HCT116 (cell line): ENCODE results near the gene PAK1. TPM values are rescaled to one million over a fixed set of nuclear protein-coding genes. Genes with fewer than 3 reads are reported as not detected.

Source experiments
- ATAC-seq: fragments of 200-7000 bp; cut with Tn5 transposase; 2 replicates; pipeline ENCODE4 v1.9.1; 2020; ENCODE audit warnings: mild to moderate bottlenecking, moderate library complexity
- BruUV-seq: library from RNA; stranded (reverse); fragments of 400-500 nt; replicated peaks from 2 replicates; lab custom pipeline; 2021; lab: Mats Ljungman, UMichigan
- CTCF ChIA-PET: fragments of 300-600 bp; sonication (Branson Sonifier 250); formaldehyde crosslinking; loops from one replicate; lab custom pipeline; 2021; ENCODE audit warnings: antibody characterized with exemption; lab: Charles Lee
- POLR2A ChIA-PET: fragments of 300-600, 350-600 bp; sonication (Branson Sonifier 250); formaldehyde crosslinking; loops from one replicate; lab custom pipeline; 2021; ENCODE audit warnings: antibody characterized with exemption; lab: Charles Lee
- RAD21 ChIA-PET, 2 experiments: fragments of 300-600 bp; sonication (Branson Sonifier 250); formaldehyde crosslinking; loops; one replicate each; lab custom pipeline; 2023; ENCODE audit warnings: low total read pairs in 2 of 2; ENCODE audit not compliant: uncharacterized antibody in 2 of 2, unreplicated experiment in 2 of 2, low non-redundant PET in 1 of 2; lab: Charles Lee
- DNase-seq: peaks from one replicate; pipeline ENCODE4 v3.0.0-alpha.2; 2010; ENCODE audit warnings: low read depth, low spot score
- H2AFZ ChIP-seq: fragments of 200-600 bp; shearing (Covaris generic), sonication (generic); 2 replicates; pipeline ENCODE4 v1.6.1; 2017; ENCODE audit warnings: low read depth, mixed run types, mixed read lengths, antibody characterized with exemption, low read length; ENCODE audit not compliant: poor library complexity, severe bottlenecking
- H3K27ac ChIP-seq: 2 replicates; pipeline ENCODE4 v1.5.1; 2012; ENCODE audit warnings: low read depth, low read length
- H3K27me3 ChIP-seq: fragments of 200-600 bp; sonication (generic); 2 replicates; pipeline ENCODE4 v1.6.1; 2016; ENCODE audit warnings: mixed run types, low read length, mixed read lengths; ENCODE audit not compliant: insufficient read depth
- H3K36me3 ChIP-seq, 2 experiments: fragments of 200-500 bp in 1 of 2; fragments of 200-600 bp in 1 of 2; sonication (Bioruptor generic) in 1 of 2; sonication (generic) in 1 of 2; 2 replicates each; pipeline versions ENCODE4 v1.5.1 to v1.6.1; 2014 to 2016; ENCODE audit warnings: low read length in 2 of 2, inconsistent platforms in 1 of 2, mixed read lengths in 1 of 2, mixed run types in 1 of 2; ENCODE audit not compliant: insufficient read depth in 2 of 2, control insufficient read depth in 1 of 2
- H3K4me1 ChIP-seq, 2 experiments: fragments of 200-600 bp in 1 of 2; sonication (generic) in 1 of 2; 2 replicates each; pipeline versions ENCODE4 v1.5.1 to v1.6.1; 2012 to 2017; ENCODE audit warnings: low read length in 2 of 2, inconsistent platforms in 1 of 2, mild to moderate bottlenecking in 1 of 2, mixed read lengths in 1 of 2, mixed run types in 1 of 2, moderate library complexity in 1 of 2; ENCODE audit not compliant: insufficient read depth in 2 of 2, control insufficient read depth in 1 of 2
- H3K4me2 ChIP-seq: fragments of 200-600 bp; sonication (generic); 2 replicates; pipeline ENCODE4 v1.6.1; 2017; ENCODE audit warnings: mixed run types, low read length, mixed read lengths
- H3K4me3 ChIP-seq, 2 experiments: fragments of 200-600 bp in 1 of 2; sonication (generic) in 1 of 2; replicated peaks in 1 of 2; 2 replicates each; pipeline ENCODE4 v1.5.1; 2011 to 2016; ENCODE audit warnings: low read length in 2 of 2, control low read depth in 1 of 2, low read depth in 1 of 2, mild to moderate bottlenecking in 1 of 2, mixed read lengths in 1 of 2, mixed run types in 1 of 2
- H3K79me2 ChIP-seq: fragments of 200-600 bp; sonication (generic); 2 replicates; pipeline ENCODE4 v1.6.1; 2017; ENCODE audit warnings: mild to moderate bottlenecking, mixed run types, low read length, moderate library complexity, mixed read lengths; ENCODE audit not compliant: insufficient read depth
- H3K9ac ChIP-seq: fragments of 200-600 bp; sonication (generic); 2 replicates; pipeline ENCODE4 v1.6.1; 2016; ENCODE audit warnings: low read length, mixed read lengths
- H3K9me2 ChIP-seq: fragments of 200-600 bp; sonication (generic), shearing (Covaris generic); 2 replicates; pipeline ENCODE4 v1.6.1; 2017; ENCODE audit warnings: mixed run types, mild to moderate bottlenecking, moderate library complexity; ENCODE audit not compliant: insufficient read depth
- H3K9me3 ChIP-seq, 2 experiments: fragments of 200-500 bp in 1 of 2; fragments of 200-600 bp in 1 of 2; sonication (Bioruptor generic) in 1 of 2; sonication (generic) in 1 of 2; 2 replicates each; pipeline ENCODE4 v1.6.1; 2014 to 2017; ENCODE audit warnings: low read length in 2 of 2, mixed read lengths in 2 of 2, inconsistent platforms in 1 of 2, low read depth in 1 of 2, mild to moderate bottlenecking in 1 of 2, mixed run types in 1 of 2, moderate library complexity in 1 of 2; ENCODE audit not compliant: control insufficient read depth in 1 of 2, insufficient read depth in 1 of 2
- H4K20me1 ChIP-seq: fragments of 200-600 bp; sonication (generic), shearing (Covaris generic); 2 replicates; pipeline ENCODE4 v1.6.1; 2017; ENCODE audit warnings: mixed run types, mild to moderate bottlenecking, moderate library complexity; ENCODE audit not compliant: insufficient read depth
- CBX3 ChIP-seq: IDR thresholded peaks from 2 replicates; pipeline ENCODE4 v1.6.1; 2012; ENCODE audit warnings: low read depth
- CEBPB ChIP-seq: IDR thresholded peaks from 2 replicates; pipeline ENCODE4 v1.6.1; 2012; ENCODE audit warnings: low read depth
- EGR1 ChIP-seq: IDR thresholded peaks from 2 replicates; pipeline ENCODE4 v1.6.1; 2012; ENCODE audit warnings: low read depth
- ELF1 ChIP-seq: IDR thresholded peaks from 2 replicates; pipeline ENCODE4 v1.6.1; 2012; ENCODE audit warnings: low read depth, borderline replicate concordance
- FOSL1 ChIP-seq: IDR thresholded peaks from 2 replicates; pipeline ENCODE4 v1.6.1; 2012; ENCODE audit warnings: low read depth
- JUND ChIP-seq: IDR thresholded peaks from 2 replicates; pipeline ENCODE4 v1.6.1; 2012
- POLR2A ChIP-seq: IDR thresholded peaks from 2 replicates; pipeline ENCODE4 v1.7.0; 2011; ENCODE audit warnings: borderline replicate concordance; ENCODE audit not compliant: insufficient read depth, insufficient read length; ENCODE audit errors: extremely low read depth
- POLR2AphosphoS5 ChIP-seq: IDR thresholded peaks from 2 replicates; pipeline ENCODE4 v1.6.1; 2011; ENCODE audit warnings: mild to moderate bottlenecking, low read depth, low read length, moderate library complexity
- RAD21 ChIP-seq: IDR thresholded peaks from 2 replicates; pipeline ENCODE4 v1.6.1; 2012; ENCODE audit warnings: low read depth, mild to moderate bottlenecking
- SRF ChIP-seq: IDR thresholded peaks from 2 replicates; pipeline ENCODE4 v1.6.1; 2012; ENCODE audit warnings: low read depth
- TCF7L2 ChIP-seq: IDR thresholded peaks from 2 replicates; pipeline ENCODE4 v1.7.0; 2011; ENCODE audit warnings: borderline replicate concordance, inconsistent platforms; ENCODE audit not compliant: insufficient read depth, insufficient read length; ENCODE audit errors: extremely low read depth
- YY1 ChIP-seq: IDR thresholded peaks from 2 replicates; pipeline ENCODE4 v1.6.1; 2011; ENCODE audit warnings: low read length, low read depth, moderate library complexity, mild to moderate bottlenecking; ENCODE audit not compliant: insufficient replicate concordance; ENCODE audit errors: extremely low read depth
- ZFX ChIP-seq: fragments of 450-650 bp; IDR thresholded peaks from 2 replicates; pipeline ENCODE4 v1.6.1; 2017
- ZNF274 ChIP-seq: fragments of 200-500 bp; sonication (Bioruptor generic); IDR thresholded peaks from 2 replicates; pipeline ENCODE4 v1.6.1; 2014; ENCODE audit warnings: mild to moderate bottlenecking, low read depth, low read length, inconsistent platforms
- intact Hi-C: fragments of 100-400 bp; cut with micrococcal nuclease; formaldehyde crosslinking; loops from 2 replicates; pipeline ENCODE4 v1.10.0; 2022
- total RNA-seq: library from RNA; stranded (reverse); gene quantifications from one replicate; pipeline ENCODE4 v1.2.1, GENCODE V29; 2021; ENCODE audit not compliant: unreplicated experiment
- TF ChIP-seq, protein P1 (sequence below): IDR thresholded peaks from 2 replicates; pipeline ENCODE4 v1.6.1; 2012
- TF ChIP-seq, protein P2 (sequence below): IDR thresholded peaks from 2 replicates; pipeline ENCODE4 v1.6.1; 2011; ENCODE audit warnings: mild to moderate bottlenecking, low read length, moderate library complexity; ENCODE audit not compliant: insufficient replicate concordance; ENCODE audit errors: extremely low read depth
- TF ChIP-seq, protein P3 (sequence below), 3 experiments: fragments of 200-600 bp in 1 of 3; sonication (generic) in 1 of 3; IDR thresholded peaks in 2 of 3; conservative IDR thresholded peaks in 1 of 3; 2 replicates each; pipeline ENCODE4 v1.5.1; 2012 to 2017; ENCODE audit warnings: low read depth in 2 of 3, low read length in 2 of 3, antibody characterized with exemption in 1 of 3, borderline replicate concordance in 1 of 3, control low read depth in 1 of 3, mild to moderate bottlenecking in 1 of 3, mixed read lengths in 1 of 3, mixed run types in 1 of 3, moderate library complexity in 1 of 3; ENCODE audit not compliant: insufficient read depth in 1 of 3
- TF ChIP-seq, protein P4 (sequence below): IDR thresholded peaks from 2 replicates; pipeline ENCODE4 v1.6.1; 2012

Gene PAK1
- total RNA-seq, 1 experiment from 2014 or later = 56.1 TPM

DNA sequence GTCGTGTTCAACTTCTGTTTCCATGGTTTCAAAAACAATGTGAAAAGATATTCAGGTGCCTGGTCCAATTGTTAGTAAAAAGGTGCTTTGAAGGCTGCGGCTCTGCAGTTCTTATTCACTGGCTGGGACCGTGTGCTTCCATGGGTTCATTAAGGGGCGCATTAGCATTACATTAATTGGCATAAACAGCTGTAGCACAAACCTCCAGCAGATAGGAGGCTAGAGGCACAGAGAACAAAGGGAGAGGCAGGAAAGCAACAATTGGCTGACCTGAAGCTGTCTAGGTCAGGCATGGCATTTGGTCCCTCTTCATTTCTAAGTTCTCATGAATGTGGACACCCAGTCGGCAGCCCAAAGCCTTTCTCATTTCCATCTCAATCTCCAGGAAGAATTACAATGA, 16.6 kb downstream of the PAK1 start:
- Histone ChIP-seq H3K4me3 (no peak overlapping the region), H3K27me3 (no peaks in the 10 kb centered on the region), H3K4me2 (no peak overlapping the region), H2AFZ (no peak overlapping the region), H3K9me3 (no peaks in the 10 kb centered on the region), H3K9ac (no peak overlapping the region), H4K20me1 (no peaks in the 10 kb centered on the region), H3K4me1 (no peaks in the 10 kb centered on the region), H3K36me3 (no peaks in the 10 kb centered on the region), H3K9me2 (no peaks in the 10 kb centered on the region), H3K27ac (no peak overlapping the region), H3K79me2 (no peaks in the 10 kb centered on the region; the same call in 1 of the 2 replicates)
- ChIA-PET RAD21 (no interaction called here), POLR2A (no interaction called here), CTCF (no interaction called here)
- intact Hi-C loops = no loop called here
- BruUV-seq = no TSS peak
- TF ChIP-seq JUND (no peak), YY1 (no peak)
- ATAC-seq (no peak), DNase-seq (no peak)

DNA sequence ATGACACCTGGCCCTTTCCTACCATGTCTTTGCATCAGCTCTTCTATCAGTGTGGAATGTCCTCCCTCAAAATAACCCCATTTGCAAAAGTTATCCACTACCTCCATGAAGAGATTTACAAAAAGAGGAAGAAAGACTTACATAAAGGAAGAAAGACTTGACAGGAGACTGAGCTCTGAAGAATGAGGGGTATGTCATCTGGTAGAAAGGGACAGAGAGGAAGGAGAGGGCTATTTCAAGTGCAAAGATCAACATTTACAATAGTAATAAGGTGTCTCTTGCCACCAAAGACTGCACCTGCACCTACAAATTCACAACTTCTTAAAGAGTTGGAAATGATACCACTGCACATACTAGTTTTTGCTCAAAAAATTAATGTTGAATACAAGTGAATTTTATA, 18.2 kb downstream of the PAK1 start:
- H3K4me3 ChIP-seq = no peak overlapping the region
- H3K9ac ChIP-seq = no peak overlapping the region
- no peaks in the 10 kb centered on the region for H3K27me3 ChIP-seq
- H2AFZ ChIP-seq = no peak overlapping the region
- ChIA-PET CTCF (no interaction called here), POLR2A (no interaction called here), RAD21 (no interaction called here)
- no peaks in the 10 kb centered on the region for H3K36me3 ChIP-seq
- no peak for ATAC-seq
- no peaks in the 10 kb centered on the region for H4K20me1 ChIP-seq
- no TSS peak for BruUV-seq
- H3K4me2 ChIP-seq = no peak overlapping the region
- no peaks in the 10 kb centered on the region; the same call in 1 of the 2 replicates for H3K79me2 ChIP-seq
- intact Hi-C loops = no loop called here
- no peak for DNase-seq
- H3K9me2 ChIP-seq = no peaks in the 10 kb centered on the region
- no peak overlapping the region for H3K27ac ChIP-seq
- H3K9me3 ChIP-seq = no peaks in the 10 kb centered on the region
- no peaks in the 10 kb centered on the region for H3K4me1 ChIP-seq
- TF ChIP-seq CEBPB (no peak), CBX3 (no peak), POLR2AphosphoS5 (no peak), JUND (no peak), FOSL1 (no peak), ZNF274 (no peak), EGR1 (no peak), POLR2A (no peak), RAD21 (no peak), ELF1 (no peak), YY1 (no peak), TCF7L2 (no peak), ZFX (no peak), SRF (no peak)
- TF ChIP-seq, protein P1, sequence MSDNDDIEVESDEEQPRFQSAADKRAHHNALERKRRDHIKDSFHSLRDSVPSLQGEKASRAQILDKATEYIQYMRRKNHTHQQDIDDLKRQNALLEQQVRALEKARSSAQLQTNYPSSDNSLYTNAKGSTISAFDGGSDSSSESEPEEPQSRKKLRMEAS = no peak
- TF ChIP-seq, protein P2, sequence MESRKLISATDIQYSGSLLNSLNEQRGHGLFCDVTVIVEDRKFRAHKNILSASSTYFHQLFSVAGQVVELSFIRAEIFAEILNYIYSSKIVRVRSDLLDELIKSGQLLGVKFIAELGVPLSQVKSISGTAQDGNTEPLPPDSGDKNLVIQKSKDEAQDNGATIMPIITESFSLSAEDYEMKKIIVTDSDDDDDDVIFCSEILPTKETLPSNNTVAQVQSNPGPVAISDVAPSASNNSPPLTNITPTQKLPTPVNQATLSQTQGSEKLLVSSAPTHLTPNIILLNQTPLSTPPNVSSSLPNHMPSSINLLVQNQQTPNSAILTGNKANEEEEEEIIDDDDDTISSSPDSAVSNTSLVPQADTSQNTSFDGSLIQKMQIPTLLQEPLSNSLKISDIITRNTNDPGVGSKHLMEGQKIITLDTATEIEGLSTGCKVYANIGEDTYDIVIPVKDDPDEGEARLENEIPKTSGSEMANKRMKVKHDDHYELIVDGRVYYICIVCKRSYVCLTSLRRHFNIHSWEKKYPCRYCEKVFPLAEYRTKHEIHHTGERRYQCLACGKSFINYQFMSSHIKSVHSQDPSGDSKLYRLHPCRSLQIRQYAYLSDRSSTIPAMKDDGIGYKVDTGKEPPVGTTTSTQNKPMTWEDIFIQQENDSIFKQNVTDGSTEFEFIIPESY = no peak
- TF ChIP-seq, protein P3, sequence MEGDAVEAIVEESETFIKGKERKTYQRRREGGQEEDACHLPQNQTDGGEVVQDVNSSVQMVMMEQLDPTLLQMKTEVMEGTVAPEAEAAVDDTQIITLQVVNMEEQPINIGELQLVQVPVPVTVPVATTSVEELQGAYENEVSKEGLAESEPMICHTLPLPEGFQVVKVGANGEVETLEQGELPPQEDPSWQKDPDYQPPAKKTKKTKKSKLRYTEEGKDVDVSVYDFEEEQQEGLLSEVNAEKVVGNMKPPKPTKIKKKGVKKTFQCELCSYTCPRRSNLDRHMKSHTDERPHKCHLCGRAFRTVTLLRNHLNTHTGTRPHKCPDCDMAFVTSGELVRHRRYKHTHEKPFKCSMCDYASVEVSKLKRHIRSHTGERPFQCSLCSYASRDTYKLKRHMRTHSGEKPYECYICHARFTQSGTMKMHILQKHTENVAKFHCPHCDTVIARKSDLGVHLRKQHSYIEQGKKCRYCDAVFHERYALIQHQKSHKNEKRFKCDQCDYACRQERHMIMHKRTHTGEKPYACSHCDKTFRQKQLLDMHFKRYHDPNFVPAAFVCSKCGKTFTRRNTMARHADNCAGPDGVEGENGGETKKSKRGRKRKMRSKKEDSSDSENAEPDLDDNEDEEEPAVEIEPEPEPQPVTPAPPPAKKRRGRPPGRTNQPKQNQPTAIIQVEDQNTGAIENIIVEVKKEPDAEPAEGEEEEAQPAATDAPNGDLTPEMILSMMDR (IDR thresholded peaks at IDR 0.05 in 2 of 3, conservative IDR thresholded peaks at IDR 0.05 in 1 of 3; ENCODE audit: borderline replicate concordance in 1 of 3, insufficient read depth in 1 of 3, low read depth in 2 of 3, low read length in 2 of 3) = no peak
- TF ChIP-seq, protein P4, sequence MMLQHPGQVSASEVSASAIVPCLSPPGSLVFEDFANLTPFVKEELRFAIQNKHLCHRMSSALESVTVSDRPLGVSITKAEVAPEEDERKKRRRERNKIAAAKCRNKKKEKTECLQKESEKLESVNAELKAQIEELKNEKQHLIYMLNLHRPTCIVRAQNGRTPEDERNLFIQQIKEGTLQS = no peak
